ENCODE measurements around the gene MTHFD2.
"Not testable (repeated sequence)": the region's sequence is repeated elsewhere in the genome, so short reads cannot be mapped to it uniquely, and the experiment has no call there.

Gene MTHFD2

DNA sequence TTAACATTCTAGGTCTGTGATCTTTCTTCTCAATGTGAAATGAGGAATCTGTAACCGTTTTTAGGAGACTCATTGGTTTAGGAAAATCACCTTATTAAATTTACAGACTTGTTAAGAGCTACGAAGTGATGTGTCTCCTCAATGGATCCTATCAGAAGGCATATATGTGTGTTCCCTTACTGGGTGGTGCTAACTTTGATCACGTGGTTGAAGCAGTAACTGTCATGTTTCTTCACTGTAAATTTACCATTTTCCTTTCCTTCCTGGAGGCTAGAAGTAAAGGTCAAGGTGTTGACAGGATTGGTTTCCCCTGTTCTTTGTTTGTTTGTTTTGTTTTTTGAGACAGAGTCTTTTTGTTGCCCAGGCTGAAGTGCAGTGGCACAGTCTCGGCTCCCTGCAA is 1.4 kb upstream of the MTHFD2 start:
- no peak for DNase-seq (ENCODE audit: low read depth)

DNA sequence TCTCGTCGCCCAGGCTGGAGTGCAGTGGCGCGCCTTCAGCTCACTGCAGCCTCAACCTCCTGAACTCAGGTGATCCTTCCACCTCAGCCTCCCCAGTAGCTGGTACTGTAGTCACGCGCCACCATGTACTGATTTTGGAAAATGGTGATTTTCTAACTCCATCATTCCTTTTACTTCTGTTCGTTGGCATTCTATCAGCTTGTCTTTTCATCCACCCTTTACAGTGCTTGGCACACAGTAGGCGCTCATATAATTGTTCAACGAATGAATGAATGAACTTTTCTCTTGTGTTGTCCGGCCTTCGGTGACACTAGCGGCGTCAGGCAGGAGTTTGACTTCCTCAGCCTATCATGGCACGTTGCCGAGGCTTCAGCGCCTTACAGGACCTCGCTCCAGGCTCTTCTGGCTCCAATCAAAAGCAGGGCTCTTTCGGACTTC is 373 bp upstream of the MTHFD2 start:
- DNase-seq (ENCODE audit: low read depth) = no peak

DNA sequence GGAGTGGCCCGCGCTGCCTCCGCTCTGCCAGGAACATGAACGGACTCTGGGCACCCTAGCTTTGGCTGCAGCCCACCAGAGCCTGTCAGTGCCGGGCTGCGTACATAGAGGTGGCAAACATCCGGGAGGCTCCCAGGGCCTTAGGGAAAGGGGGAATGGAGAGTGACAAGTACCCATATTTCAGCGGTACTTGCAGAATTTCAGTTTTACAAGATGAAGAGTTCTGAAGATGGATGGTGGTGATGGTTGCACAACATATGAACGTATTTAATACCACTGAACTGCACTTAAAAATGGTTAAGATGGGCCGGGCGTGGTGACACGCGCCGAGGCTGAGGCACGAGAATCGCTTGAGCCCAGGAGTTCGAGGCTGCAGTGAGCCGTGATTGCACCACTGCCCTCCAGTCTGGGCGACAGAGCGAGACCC is 873 bp downstream of the MTHFD2 start:
- no peak for DNase-seq (ENCODE audit: low read depth)

DNA sequence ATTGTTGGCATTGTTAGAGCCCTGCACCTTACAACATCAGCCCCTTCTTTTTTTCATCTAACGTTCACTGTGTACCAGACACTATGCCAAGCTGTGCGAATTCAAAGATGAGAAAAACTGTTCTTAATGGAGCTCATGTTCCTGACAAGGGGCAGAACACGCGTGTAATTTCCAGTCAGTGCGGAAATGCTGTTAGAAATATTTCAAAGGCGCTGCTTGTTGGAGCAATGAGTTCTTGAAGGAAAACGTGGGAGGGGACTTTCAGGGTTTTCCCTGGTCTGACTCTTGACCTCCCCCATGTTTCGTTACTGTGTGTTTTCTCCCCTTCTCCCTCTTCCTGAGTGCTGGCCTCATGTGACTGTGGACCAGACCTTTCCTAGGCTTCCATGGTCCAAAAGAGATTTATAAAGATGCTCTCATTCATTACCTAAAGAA is 1.5 kb downstream of the MTHFD2 start:
- no peak for DNase-seq (ENCODE audit: low read depth)

DNA sequence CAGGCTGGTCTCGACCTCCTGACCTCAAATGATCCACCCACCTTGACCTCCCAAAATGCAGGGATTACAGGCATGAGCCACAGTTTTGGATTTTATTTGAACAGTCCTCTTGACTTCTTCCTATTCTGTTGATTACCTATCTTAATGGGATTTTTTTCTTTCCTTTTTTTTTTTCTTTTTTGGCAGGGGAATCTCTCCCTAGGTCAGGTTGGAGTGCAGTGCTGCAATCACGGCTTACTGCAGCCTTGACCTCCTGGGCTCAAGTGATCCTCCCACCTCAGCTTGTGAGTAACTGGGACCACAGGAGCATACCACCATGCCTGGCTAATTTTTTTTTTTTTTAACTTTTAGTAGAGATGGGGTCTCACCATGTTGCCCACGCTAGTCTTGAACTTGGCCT is 2.8 kb downstream of the MTHFD2 start:
- DNase-seq (ENCODE audit: low read depth) = no peak

DNA sequence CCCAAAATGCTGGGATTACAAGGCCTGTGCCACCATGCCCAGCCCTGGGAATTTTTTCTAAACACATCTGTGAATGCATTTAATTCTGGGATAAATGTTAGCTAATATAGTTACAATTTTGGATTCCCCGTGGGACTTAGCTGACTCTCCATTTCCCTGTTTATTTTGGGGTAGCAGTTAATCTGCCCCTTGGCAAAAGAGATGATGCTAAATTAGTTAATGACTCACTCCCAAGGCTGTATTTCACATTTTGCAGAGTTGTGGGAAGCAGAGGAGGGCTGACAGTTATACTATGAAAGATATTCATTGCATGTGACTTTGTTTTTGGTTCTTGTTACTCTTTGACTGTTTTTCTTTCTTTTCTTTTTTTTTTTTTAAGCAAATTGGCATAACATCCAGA is 3.2 kb downstream of the MTHFD2 start:
- peak; percentile 77 for DNase-seq (ENCODE audit: low read depth)

DNA sequence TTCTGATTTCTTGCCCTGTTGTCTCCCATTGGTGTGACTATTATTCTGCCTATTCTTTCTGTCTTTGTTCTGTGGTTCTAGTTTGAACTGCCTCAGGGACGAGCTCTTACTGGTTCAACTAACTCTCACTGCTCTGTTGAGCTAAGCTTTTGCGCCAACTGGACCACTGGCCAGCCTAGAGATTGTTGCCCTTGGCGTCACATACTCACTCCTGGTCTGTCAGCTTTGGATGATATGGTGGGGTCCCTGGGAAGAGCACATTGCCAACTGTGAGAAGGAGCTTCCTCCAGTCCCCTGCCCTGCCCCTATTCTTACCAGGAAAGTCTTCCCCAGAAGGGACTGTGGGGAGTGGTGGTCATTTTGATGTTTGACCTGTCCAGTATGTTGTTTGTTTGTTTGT is 6.0 kb downstream of the MTHFD2 start:
- DNase-seq (ENCODE audit: low read depth) = no peak

DNA sequence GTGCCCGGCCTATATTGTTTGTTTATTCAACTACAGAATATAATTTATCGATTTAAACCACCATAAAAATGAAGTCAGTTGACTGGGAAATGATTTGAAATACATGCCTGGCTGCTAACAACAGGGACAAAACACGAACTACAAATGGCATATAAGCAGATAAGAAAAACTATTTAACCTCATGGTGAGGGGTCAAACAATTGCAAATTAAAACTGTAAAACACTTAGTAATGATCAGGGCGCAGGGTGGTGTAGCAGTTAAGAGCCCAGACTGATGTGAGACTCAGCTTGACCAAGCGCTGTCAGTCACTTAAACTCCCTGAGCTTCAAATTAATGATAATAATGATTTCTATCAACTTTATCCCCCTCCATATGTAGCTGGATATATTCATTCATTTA is 6.7 kb downstream of the MTHFD2 start:
- no peak for DNase-seq (ENCODE audit: low read depth)

DNA sequence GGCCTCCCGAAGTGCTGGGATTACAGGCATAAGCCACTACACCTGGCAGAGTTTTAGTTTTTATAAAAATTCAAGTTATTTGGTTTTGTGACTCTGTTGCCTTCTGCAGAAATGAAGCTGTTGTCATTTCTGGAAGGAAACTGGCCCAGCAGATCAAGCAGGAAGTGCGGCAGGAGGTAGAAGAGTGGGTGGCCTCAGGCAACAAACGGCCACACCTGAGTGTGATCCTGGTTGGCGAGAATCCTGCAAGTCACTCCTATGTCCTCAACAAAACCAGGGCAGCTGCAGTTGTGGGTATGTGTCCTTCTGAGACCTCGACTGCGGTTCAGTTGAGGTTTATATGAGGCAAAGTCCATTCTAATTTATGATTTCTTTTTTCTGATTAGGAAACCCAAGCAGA is 7.2 kb downstream of the MTHFD2 start:
- DNase-seq (ENCODE audit: low read depth) = no peak

DNA sequence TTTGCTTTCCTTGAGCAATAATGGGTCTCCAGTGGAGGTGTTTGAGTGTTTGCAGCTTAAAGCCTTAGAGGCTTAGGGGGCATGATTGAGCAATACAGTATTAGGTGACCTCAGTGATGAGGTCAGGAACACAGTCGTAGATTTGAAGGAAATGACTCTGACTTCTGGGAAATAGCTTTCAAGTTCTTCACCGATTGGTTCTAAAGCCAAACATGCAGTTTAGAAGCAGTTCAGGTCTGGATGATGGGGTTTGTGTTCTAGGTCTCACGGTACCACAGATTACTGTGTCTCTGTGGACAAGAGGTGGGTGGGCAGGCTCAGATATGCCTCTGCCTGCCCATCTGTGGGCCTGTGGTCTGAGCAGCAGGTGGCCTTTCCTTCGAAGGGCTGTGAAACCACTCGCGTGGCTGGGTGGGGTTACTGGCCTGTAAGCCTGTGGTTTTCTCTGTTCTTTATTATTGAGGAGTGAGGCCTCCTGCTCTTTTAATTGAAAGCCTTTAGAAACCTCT is 7.8 kb downstream of the MTHFD2 start:
- DNase-seq (ENCODE audit: low read depth) = no peak

DNA sequence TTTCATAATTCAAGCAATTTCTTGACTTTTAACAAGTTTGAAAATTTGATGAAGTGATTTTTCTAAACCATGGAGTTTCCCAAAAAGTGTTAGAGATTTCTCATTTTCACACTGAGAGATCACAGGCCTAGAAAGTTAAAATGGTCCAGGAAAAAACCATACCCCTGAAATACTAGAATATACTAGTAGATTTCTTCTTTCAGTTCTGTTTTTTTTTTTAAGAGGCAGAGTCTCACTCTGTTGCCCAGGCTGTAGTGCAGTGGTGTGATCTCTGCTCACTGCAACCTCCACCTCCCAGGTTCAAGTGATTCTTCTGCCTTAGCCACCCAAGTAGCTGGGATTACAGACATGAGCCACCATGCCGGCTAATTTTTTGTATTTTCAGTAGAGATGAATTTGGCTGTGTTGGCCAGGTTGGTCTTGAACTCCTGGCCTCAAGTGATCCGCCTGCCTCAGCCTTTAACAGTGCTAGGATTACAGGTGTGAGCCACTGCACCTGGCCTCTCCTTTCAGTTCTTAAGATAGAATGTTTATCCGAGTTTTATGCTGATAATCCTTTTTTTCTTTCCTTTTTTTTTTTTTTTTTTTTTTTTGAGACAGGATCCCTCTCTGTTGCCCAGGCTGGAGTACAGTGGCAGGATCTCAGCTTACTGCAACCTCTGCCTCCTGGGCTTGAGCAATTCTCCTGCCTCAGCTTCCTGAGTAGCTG is 14.4 kb downstream of the MTHFD2 start:
- DNase-seq (ENCODE audit: low read depth) = no peak

DNA sequence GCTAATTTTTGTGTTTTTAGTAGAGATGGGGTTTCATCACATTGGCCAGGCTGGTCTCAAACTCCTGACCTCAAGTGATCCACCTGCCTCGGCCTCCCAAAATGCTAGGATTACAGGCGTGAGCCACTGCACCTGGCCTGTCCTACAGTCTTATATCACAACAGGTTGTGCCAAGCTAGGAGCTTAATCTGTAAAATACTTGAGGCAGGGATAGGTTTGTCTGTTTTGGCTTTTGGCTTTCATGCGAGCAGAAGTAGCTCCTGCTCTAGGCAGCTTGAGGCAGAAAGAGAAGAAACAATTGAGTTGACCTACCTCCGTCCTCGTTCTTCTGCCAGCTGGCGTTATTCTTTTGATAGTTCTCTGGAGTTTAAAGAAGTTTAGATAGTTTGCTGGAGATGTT is 17.4 kb downstream of the MTHFD2 start:
- not testable (repeated sequence) for DNase-seq (ENCODE audit: low read depth)

DNA sequence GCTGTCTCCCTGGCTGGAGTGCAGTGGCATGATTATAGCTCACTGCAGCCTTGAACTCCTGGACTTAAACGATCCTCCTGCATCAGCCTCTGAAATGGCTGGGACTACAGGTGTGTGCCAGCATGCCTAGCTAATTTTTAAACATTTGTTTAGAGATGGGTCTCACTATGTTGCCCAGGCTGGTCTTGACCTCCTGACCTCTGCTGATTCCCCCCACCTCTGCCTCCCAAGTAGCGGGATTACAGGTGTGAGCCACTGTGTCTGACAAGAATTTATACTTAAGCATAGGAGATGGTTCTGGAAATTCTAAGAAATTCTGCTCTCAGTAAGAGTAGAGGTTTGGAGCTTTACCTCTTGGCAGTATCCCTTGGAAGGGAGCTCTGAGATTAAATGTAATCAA is 18.2 kb downstream of the MTHFD2 start:
- no peak for DNase-seq (ENCODE audit: low read depth)

DNA sequence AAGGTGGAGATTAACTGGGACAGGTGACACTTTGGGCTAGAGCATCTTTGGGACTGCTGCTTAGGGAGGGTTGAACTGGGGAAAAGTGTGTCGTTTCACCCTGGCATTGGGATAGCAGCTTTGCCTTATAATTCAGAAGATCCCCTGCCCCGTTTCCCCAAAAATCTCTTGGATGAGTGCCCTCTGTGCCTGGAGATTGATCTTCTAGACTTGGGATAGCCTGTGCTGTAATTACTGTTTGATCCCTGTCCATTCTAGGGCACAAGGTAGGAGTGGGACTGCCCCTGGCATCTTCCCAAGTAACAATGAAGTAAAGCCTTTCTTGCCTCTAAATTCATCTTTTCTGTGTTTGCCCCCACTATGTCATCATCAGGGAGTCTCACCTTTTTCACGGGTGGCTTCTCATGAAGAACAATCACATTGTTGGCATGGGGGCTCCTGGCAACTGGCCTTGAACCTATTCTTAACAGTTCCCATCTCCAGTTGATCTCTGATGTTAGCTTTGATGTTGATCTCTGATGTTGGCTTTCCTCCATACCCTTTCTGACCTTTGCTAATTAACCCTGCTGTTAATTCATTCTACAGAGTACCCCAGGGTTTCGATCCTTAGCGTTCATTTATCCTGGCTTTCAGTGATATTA is 21.6 kb downstream of the MTHFD2 start:
- DNase-seq (ENCODE audit: low read depth) = no peak

DNA sequence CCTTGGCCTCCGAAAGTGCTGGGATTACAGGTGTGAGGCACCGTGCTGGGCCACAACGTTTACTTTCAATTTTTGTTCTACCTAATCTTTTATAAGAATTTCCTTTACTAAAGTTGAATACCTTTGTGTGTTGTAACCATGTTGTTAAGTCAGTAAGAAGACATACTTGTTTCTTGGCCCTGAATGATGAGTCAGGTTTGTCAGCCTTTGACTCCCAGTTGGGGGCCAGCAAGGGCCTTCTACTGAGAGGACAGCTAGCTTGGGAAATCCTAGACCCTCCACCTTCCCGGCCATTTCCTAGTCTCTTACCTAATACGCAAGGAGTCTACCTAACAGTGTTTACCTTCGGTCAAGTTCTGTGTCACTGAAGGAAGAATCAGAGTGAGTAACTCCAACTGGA is 22.7 kb downstream of the MTHFD2 start:
- no peak for DNase-seq (ENCODE audit: low read depth)

DNA sequence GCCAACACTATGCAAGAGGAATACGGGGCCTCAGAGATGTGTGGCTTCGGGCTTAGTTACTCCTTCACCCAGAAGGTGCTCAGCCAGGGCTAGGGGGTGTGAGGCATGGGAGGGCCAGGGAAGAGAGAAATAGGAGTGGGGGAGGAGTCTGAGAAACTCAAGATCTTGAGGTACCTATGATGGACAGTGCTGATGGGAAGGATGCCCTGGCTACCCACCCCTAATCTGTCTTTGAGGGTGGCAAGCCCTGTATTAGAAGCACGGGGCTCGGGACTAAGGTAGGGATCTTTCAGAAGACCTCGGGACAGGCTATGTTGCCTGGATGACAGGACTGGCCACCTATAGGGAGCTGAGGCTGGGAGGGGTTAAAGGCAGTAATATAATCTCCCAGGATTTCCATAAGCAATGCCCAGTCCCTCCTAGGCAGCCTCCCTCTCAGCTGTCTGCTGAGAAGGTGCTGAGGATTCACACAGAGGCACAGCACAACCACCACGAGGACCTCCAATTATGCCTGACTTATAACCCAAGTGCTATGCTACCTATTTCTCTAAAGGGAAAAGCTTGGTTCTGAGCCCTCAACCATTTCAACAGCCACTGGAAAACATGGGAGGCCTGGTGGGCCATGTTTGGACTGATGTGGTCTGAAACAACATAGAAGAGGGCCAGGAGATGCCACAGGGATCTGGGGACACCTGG is 23.3 kb downstream of the MTHFD2 start:
- DNase-seq (ENCODE audit: low read depth) = no peak

DNA sequence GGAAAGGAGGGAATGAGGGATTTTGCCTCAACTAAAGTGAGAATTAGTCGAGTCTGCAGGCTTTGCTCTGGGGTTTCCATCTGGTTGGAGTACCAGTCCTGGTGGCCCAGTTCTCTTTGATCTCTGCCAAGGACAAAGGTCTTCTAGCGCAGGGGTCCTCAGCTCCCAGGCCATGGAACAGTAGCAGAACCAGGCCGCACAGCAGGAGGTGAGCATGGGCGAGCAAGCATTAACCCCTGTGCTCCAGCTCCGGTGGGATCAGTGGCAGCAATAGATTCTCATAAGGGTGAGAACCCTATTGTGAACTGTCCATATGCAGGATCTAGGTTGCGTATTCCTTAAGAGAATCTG is 23.9 kb downstream of the MTHFD2 start:
- DNase-seq (ENCODE audit: low read depth) = no peak

DNA sequence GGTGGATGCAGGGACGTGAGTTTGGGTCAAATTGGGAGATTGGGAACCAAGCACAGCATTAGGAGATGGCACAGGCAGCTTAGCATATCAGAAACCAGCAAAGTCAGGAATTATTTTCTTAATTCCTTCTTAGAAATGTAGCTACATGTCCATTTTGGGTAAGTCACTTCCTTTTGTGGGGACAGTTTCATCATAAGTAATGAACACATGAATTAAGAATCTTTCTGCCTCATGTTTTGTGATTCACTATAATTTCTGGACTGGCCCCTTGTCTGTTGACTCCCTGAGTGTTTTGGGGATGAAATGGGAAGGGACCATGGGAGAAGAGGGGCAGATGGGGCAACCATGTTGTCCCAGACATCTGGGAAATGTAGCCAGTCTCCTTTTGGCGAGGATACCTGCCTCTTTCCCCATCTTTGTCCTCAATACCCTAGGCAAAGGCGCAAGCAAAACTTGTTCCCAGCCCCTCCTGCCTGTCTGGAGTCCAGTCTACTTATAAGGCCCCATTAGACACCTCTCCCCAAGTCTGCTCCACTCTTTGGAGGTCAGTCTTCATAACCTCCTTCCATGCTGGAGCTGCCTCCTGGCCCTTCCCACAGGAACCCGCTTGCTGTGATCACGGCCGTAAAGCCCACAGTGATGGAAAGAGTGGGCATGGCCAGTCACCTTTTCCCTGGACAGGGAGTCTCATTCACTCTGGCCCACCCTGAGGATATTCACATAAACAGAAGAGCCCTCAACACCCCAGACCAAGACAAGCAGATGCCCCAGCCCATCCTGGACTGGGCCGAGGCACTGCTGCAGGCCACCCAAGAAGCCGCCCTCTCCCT is 25.7 kb downstream of the MTHFD2 start:
- DNase-seq (ENCODE audit: low read depth) = no peak

DNA sequence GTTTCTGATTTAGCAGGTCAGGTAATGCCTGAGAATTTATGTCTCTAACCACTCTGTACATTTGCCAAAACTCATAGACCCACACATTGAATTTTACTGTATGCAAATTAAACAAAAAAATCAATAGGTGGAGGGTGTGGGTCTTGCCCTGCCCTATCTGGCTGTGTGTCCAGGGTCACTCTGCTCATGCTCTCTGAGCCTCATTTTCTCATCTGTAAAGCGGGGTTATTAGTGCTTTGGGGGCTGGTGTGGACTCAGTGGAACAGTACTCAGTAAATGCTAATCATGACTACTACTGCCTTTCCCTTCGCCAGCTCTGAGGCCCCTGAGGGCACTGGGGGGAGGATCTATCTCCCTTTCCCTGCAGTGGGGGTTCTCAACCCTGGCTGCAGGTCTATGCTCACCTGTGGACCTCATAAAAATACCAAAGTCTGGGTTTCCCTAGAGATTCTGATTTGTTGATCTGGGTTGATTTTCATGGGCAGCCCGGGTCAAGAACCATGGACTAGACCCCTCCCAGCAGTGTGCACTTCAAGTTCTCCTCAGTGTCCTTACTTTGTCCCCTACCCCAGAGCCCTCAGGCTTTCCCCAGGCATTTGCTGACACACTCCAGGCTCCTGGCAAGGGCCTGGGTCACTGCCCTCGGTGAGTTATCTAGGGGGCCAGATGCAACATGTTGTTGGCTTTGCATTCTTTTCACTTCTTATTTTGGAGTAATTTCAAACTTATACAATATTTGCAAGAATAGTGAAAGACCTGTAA is 27.5 kb downstream of the MTHFD2 start:
- DNase-seq (ENCODE audit: low read depth) = no peak

DNA sequence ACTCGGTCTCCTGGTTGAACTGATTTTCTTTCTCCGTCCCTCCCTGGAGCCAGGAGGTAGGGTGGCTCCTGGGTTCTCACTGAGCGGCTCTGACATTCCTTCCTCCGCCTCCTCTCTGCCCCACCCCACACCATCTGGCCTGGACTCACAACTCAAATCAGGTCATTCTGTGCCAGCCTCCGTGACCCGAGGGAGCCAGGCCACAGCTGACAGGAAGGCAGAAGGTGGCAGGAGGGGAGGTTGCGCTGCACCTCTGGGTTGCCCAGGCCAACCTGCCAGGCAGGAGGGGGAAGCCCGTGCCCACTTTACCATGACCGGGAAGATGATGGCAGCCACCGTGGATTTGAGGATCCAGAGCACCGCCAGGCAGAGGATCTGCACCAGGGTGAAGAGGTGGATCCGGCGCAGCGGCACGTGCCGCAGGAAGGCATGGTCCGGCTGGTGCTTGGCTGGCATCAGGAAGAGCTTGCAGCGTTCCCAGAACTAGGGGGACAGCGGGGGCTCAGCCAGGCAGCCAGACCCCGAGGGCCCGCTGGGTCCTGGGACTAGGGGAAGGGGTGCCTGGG is 28.3 kb downstream of the MTHFD2 start:
- DNase-seq (ENCODE audit: low read depth) = no peak

DNA sequence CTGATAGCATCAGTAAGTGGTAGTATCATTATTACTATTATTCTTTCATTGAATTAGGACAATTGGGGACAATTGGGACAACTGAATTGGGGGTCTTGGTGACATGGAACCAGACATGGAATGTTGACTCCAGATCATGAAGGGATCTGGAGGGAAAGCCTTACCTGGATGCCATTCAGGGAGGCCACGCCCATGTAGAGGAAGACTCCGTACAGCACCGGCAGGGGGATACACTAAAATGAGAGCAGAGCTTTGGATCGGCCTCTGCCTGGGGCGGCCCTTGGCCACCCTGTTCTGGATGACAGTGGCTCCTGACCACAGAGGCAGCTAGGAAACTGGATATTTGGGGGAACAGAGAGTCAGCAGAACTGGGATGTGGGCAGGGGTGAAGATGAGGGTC is 29.2 kb downstream of the MTHFD2 start:
- no peak for DNase-seq (ENCODE audit: low read depth)
